ENCODE data around the gene MIXL1.

DNA sequence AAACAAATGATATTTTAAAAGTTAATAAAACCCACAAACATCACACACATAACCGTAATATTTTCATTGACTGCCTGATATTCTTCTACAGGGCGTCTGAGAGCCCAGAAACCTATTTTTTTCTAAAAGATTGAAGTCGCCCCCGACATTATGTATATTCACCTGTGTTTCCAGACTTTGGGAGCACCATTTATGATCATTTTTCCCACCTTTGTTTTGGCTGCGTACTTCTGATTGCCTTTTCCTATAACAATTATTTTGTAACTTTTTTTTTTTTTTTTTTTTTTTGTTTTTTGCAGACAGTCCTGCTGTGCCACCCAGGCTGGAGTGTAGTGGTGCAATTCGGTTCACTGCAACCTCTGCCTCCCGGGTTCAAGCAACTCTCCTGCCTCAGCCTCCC is 36.1 kb upstream of the MIXL1 start:
- TF ChIP-seq, protein P1, sequence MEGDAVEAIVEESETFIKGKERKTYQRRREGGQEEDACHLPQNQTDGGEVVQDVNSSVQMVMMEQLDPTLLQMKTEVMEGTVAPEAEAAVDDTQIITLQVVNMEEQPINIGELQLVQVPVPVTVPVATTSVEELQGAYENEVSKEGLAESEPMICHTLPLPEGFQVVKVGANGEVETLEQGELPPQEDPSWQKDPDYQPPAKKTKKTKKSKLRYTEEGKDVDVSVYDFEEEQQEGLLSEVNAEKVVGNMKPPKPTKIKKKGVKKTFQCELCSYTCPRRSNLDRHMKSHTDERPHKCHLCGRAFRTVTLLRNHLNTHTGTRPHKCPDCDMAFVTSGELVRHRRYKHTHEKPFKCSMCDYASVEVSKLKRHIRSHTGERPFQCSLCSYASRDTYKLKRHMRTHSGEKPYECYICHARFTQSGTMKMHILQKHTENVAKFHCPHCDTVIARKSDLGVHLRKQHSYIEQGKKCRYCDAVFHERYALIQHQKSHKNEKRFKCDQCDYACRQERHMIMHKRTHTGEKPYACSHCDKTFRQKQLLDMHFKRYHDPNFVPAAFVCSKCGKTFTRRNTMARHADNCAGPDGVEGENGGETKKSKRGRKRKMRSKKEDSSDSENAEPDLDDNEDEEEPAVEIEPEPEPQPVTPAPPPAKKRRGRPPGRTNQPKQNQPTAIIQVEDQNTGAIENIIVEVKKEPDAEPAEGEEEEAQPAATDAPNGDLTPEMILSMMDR (conservative IDR thresholded peaks at IDR 0.05; ENCODE audit: low read depth in 2 of 2), result no peak
- TF ChIP-seq EZH2phosphoT487 (IDR thresholded peaks at IDR 0.05; ENCODE audit: unreplicated experiment), result no peak
- no peak for TF ChIP-seq CREB1 (CRISPR knock-in tag; IDR thresholded peaks at IDR 0.05; ENCODE audit: low read depth)

Data from GM23338 (cell line).